GM12874 (cell line): ENCODE results near the gene IQCC.

Source experiments
- CTCF ChIP-seq: IDR thresholded peaks from 2 replicates; pipeline ENCODE4 v1.5.1; 2011; ENCODE audit warnings: low read depth, mild to moderate bottlenecking, control low read depth, low read length, moderate library complexity; ENCODE audit not compliant: insufficient read depth

The IQCC gene

GRCh38 chr1:32186491-32186890 is 19.0 kb upstream of the IQCC start:
- no peak for TF ChIP-seq CTCF

- TF ChIP-seq CTCF: no peak
These were observed 17.6 kb upstream of the IQCC start for GRCh38 chr1:32187850-32188249.

GRCh38 chr1:32192220-32192948 is 13.1 kb upstream of the IQCC start:
- TF ChIP-seq CTCF: no peak

- no peak for TF ChIP-seq CTCF
These were observed 10.5 kb upstream of the IQCC start for GRCh38 chr1:32194984-32195383.

GRCh38 chr1:32195531-32195930 is 9.9 kb upstream of the IQCC start:
- no peak for TF ChIP-seq CTCF

- TF ChIP-seq CTCF: no peak
These were observed 9.3 kb upstream of the IQCC start for GRCh38 chr1:32195972-32196823.

GRCh38 chr1:32197074-32197473 is 8.4 kb upstream of the IQCC start:
- no peak for TF ChIP-seq CTCF
